ENCODE results near the gene HOXD10.

Gene HOXD10

DNA sequence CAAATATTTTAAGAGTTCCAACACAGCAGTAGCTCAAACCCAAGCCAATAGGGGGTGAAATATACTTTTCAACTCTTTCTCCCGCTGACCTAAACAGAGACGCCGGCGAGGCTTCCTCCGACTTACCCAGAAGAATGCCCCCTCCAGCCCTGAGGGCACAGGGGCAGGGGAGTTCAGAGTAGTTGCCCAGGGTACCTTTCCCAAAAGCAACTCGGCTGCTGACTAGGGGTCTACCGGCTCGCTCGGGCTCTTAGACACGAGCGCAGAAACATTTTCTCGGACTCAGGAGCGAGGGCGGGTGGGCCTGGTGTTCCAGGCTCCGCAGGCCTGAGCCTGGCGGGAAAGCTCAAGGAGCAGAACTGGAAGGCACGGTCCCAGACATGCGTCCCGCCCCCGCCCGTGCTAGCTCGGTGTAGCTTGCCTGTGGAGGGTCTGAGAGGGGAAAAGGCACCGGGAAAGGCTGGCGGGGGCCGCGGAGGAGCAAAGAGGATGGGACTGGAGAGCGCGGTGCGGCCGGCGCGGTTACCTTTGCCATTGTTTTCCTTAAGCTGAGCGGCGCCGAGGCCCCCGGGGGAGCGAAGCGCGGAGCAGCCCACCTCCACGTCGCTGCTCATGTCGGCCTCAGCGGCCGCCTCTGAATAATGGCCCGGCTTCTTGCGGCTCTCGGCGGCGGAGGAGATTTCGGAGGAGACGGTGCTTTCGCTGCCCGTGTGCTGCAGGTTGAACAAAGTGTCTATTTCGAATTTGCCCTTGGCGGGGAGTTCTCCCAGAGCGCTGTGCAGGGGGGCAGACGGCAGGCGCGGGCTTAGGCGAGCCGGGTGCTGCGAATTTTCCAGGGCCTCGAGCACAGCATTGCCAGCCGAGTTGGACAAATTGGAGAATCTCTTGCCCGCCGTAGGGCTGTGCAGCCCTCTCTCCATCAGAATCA is 33.5 kb upstream of the HOXD10 start:
- no peak for DNase-seq

- no peak for DNase-seq
These were observed 32.7 kb upstream of the HOXD10 start, which contains the start of gene EVX2 for GRCh38 chr2:176083796-176084261. Gene EVX2, minus strand, starts transcription at chr2:176083962. Its CDS starts 186 bp downstream, at chr2:176083776.

- DNase-seq: no peak
These were observed 31.9 kb upstream of the HOXD10 start for GRCh38 chr2:176084611-176085119.

GRCh38 chr2:176085120-176085788 is 31.3 kb upstream of the HOXD10 start:
- no peak for DNase-seq

DNA sequence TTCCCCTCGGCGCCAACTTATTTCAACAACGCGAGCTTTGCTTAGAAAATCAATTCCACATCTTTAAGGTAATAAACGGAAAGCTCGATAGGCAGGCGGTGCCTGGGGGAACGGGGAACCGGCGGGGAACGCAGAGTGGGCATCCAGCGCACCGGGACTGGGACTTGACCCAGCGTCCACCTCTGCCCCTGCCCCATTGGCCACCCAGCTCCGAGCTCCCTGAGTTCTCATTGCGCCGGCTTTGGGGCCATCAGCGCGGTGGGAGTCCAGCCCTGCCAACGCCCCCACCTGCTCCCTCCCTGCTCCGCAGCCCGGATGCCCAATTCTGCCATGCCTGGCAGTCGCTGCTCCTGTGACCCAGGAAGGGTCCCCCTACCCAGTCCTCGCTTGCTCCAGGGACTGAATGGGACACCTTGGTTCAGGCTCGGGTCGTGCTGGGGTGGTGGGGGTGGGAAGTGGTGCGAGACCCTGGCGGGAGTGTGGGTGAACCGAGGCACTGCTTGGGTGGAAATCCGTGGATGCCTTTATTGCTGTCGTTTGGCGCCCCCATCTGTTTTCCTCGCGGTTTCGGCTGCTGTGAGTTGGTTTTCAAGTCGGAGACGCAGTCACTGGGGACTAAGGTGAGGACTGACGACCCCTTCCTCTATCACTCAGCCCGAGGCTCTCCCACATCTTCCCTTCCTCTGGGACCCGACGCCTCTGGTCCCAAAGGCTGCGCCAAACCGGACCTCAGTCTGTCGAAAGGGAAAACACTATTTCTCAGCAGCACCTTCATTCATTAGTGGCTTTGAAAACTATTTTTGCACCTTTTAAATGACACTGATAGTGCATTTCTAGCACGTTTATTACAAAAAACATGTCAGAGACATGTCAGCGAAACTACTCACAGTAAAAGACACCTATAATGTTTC is 30.5 kb upstream of the HOXD10 start:
- no peak for DNase-seq

DNA sequence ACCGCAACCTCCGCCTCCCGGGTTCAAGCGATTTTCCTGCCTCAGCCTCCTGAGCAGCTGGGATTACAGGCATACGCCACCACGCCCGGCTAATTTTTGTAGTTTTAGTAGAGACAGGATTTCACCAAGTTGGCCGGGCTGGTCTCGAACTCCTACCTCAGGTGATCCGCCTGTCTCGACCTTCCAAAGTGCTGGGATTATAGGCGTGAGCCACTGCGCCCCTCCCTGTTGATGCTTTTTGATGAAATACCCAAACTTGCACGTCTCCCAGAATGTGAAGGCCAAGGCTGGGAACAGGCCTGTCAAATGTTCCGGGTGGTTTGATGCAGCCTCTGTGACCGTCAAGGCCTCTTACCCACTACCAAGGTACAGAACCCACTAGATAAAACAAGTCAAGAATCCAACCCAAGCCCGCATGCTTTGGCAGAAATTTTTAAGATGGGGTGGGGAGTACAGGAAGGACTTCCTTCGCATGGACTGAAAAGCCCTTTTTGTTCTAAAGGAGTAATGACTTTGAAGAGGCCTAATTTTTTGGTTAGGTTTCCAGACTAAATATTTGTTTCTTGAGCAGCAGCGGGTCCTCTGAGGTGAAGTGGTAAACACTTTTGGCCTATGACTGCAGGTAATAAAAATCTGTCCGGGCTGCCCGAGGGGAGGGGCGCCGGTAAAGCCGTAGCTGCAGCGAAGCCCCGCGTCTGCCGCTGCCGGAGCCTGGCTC is 29.1 kb upstream of the HOXD10 start:
- no peak for DNase-seq

GRCh38 chr2:176088048-176088936 is 28.3 kb upstream of the HOXD10 start:
- no peak for DNase-seq

DNA sequence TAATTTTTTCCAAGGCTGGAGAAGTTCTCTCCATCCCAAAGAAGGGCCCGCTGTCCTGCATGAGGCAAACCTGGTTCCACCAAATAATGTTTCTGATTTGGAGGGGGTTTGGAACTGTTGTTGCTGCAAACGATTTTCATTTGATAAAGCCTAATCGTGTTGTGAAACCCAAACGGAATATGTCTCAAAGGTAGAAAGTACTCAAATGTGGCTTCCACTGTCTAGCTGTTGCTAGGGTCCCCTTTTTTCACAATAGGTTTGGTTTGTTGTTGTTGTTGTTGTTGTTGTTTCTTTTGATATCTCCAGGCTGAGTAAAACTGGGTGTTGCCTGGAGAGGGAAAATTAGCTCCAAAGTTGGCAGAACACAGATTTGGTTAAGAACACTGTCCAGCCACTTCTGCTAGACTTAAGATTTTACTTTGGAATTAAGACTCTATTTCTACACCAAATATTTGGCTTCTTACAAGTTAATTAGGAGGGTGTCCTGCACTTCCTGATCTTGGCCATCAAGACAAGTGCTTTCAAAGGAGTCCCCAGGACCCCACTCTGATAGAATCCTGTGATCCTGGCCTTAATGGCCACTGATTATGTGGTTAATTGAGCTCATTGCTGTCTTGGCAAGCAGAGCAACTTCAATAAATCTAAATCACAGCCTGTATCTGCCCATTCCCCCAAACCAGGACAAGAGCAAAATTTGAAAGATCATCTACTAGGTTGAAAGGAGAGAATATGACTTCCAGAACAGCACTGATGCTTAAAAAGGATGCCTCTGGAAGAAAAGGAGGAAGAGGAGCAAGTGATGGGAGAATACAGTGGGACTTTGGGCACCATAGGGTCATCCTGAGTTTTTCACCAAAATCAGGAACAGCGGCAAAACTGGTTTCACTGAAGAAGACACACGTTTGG is 27.4 kb upstream of the HOXD10 start:
- no peak for DNase-seq

DNA sequence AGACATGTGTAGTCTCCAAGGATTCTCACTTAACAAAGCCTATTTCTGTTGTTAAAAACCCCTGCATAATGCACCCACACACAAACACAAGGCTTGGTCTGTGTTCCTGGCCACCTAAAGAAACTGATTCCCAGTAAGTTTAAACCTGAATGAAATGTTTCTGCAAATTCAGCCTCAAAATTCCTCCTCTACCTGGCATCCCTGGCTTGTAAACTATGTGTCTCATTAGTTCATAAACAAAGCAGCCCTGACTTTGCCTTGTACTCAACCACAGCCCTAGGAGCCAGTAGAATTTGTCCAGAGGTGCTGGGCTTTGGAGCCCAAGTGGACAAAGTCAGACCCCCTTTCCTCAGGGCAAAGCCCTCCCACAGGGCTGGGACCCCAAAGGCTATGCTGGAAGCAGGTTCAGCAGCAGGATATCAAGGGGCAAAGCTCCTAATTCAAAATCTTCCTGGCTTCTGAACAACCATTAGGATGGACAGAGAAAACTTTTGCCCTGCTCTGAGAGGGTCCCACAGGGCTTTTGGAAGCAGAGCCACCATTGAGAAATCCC is 26.7 kb upstream of the HOXD10 start:
- no peak for DNase-seq

DNA sequence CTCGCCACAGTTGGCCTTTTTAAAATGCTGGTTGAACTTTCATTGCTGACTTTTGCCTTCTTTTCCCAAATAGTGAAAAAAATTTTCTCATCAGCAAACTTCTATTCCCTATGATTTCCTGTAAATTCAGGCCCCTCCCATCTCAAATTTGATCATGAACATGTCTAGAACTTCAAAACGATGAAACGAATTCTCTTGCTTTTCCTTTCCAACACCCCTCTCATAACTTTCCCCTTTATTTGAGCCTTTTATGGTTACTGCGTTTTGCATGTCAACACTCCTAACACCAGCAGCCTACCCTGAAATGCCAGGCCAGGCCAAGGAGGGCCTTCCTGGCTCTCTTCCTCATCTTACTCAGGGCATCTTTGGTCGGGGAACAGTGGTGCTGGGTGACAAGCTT is 25.7 kb upstream of the HOXD10 start:
- DNase-seq: no peak

DNA sequence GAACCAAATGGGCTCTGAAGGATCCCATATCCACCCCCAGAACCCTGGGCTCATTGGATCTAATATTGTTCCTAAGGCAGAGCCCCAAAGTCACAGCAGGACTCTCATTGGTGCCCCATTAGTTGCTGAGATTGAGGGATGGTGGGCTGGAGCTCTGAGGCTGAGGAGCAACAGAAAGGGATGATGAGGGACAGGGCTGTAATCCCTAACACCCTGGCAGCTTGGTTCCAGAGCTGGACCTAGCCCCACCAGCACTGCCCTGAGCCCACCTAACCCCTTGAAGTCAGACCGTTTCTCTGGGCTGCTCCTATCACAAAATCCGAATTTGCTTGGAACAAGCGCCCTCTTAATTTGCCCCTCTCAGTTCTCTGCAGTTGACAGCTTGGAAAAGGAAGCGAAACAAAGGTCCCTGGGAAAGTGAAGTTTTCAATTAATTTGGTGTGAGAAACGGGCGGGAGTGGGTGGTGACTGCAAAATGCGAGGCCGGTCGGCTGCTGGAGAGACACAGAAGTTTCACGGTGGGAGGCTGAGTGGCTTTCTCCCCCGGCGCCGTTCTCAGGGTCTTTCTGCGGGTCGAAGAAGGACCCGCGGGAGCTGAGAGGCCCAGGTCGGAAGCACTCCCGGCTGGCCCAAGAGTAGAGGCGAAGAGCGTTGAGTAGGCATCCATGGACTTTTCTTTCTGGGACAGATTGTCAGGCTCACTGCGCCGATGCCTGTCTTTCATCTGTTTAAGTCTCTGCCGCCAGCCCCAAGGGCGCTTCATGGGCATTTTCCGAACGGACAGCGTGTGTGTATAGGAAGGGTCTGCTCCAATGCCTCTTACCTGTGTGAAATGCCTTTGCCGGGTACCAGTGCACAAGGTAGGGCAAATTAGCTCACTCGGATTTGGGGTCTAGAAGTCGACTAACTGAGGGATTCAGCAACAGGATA is 25.0 kb upstream of the HOXD10 start:
- no peak for DNase-seq

DNA sequence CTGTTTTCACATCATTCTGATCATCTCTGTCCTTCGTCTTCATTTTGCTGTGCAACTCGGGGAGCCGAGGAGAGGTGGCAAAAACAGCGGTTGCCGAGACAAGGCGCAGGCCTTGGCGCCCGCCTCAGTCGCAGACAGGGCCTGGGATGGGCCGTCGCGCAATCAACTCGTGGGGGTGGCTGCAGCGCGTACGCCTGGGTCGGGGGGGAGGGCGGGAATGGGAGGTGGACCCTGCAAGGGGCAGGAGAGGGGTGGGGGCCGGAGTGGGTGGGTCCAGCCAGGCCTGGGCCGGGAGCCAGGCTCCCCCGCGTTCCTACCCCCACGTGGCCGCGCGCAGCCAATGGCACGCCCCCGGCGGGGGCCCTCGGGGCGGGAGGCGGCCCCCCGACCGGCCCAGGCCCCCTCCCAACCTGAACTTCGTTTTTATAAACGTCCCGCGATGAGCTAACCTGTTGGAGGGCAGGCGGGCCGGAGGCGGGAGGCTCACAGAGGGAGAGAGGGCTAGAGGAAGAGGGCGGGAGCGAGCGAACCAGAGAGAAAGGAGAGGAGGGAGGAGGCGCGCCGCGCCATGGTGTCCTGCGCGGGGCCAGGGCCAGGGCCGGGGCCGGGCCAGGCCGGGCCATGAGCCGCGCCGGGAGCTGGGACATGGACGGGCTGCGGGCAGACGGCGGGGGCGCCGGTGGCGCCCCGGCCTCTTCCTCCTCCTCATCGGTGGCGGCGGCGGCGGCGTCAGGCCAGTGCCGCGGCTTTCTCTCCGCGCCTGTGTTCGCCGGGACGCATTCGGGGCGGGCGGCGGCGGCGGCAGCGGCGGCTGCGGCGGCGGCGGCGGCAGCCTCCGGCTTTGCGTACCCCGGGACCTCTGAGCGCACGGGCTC is 24.1 kb upstream of the HOXD10 start, which contains the start of gene HOXD13:
HOXD13 (plus strand) TSS at position 452 of the 875 bp plus-strand sequence; CDS start at position 622, 170 bp downstream.
- DNase-seq: no peak

DNA sequence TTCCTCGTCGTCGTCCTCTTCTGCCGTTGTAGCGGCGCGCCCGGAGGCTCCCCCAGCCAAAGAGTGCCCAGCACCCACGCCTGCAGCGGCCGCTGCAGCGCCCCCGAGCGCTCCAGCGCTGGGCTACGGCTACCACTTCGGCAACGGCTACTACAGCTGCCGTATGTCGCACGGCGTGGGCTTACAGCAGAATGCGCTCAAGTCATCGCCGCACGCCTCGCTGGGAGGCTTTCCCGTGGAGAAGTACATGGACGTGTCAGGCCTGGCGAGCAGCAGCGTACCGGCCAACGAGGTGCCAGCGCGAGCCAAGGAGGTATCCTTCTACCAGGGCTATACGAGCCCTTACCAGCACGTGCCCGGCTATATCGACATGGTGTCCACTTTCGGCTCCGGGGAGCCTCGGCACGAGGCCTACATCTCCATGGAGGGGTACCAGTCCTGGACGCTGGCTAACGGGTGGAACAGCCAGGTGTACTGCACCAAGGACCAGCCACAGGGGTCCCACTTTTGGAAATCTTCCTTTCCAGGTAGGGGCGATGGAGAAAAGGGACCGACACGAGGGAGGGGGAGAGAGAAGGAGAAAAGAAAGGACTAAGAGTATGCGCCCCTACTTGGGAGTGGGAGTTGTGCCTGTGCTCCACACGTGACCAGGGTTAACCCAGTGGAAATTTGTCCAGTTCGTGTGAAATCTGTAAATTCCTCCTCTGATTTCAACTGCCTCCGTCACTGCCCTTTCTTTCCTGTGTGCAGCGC is 23.3 kb upstream of the HOXD10 start:
- DNase-seq: no peak

GRCh38 chr2:176093898-176094249 is 22.7 kb upstream of the HOXD10 start:
- no peak for DNase-seq

DNA sequence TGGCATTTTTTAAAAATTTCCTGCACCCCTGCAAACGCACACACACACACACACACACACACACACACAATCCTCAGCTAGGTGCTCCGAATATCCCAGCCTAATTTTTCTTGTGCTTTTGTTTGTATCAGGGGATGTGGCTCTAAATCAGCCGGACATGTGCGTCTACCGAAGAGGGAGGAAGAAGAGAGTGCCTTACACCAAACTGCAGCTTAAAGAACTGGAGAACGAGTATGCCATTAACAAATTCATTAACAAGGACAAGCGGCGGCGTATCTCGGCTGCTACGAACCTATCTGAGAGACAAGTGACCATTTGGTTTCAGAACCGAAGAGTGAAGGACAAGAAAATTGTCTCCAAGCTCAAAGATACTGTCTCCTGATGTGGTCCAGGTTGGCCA is 22.2 kb upstream of the HOXD10 start:
- DNase-seq: no peak

DNA sequence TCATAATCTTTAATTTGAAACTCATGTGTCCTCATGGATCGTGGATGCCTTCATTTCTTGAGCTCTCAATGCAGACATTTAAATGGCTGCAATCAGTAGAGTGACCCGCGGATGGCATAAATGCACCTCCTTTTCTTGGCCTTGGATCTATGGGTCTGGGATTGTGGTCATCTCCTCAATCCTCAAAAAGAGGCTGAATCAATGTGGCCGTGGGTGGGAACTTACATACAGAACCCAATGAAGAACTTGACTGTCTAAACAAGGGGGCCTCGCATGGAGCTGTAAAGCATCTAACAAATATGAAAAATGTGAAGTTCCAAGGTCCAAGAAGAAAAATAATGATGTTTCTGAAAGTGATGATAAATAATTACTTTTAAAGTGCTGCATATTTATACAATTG is 21.2 kb upstream of the HOXD10 start:
- DNase-seq: no peak

Measured in activated CD4-positive, alpha-beta T cell treated with anti-CD3 and anti-CD28 coated beads for 1 hour (primary cell).